ENCODE measurements around the gene PACSIN2. TPM values are rescaled to one million over a fixed set of nuclear protein-coding genes. Genes with fewer than 3 reads are reported as not detected.
A peak's percentile ranks its signal among the peaks of the same experiment; 100 is the strongest.

Gene PACSIN2
- total and polyA plus RNA-seq, 10 of the 15 experiments (the other 5 are each of a cell fraction or from before 2014, with no cell fraction given) = 0.93 to 78.7 (median 46.8) TPM

DNA sequence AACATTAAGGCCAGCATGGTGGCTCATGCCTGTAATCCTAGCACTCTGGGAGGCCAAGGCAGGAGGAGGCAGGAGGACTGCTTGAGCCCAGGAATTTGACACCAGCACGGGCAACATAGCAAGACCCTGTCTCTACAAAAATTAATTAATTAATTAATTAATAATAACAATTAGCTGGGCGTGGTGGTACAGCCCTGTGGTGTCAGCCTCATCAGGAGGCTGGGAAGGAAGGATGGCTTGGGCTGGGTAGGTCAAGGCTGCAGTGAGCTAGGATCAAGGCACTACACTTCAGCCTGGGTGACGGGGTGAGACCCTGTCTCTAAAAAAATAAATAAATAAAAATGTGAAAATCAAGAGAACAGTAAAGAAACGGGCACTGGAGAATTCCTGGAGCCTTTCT lies 159.2 kb downstream of the PACSIN2 start:
- Histone ChIP-seq H3K4me2 (ENCODE audit: control insufficient read depth, insufficient read depth) (peak overlapping the region; percentile 96), H3K4me3 (peak overlapping the region; percentile 87), H3K27ac (ENCODE audit: control insufficient read depth, insufficient read depth) (peak overlapping the region; percentile 94), H3K4me1 (ENCODE audit: control insufficient read depth, insufficient read depth, low read length) (peaks cover 5% of the 10 kb centered on the region), H3K9me3 (replicated peaks; ENCODE audit: control insufficient read depth, insufficient read depth, low read length) (no peaks in the 10 kb centered on the region; the same call in 2 of the 3 replicates), H3K79me2 (ENCODE audit: control insufficient read depth, insufficient read depth, low read length) (peaks cover 38% of the 10 kb centered on the region), H3K27me3 (replicated peaks in 1 of 2; ENCODE audit: control insufficient read depth in 2 of 2, insufficient read depth in 2 of 2, low read length in 1 of 2) (no peaks in the 10 kb centered on the region), H3K36me3 (ENCODE audit: control insufficient read depth in 2 of 2, insufficient read depth in 2 of 2, low read length in 1 of 2) (no peaks in the 10 kb centered on the region; a peak in 1 of 4 replicates), H3K9ac (ENCODE audit: control insufficient read depth, insufficient read depth, low read length) (peak overlapping the region; percentile 88), H4K20me1 (ENCODE audit: control insufficient read depth, insufficient read depth) (no peaks in the 10 kb centered on the region; the same call in 1 of the 2 replicates), H2AFZ (ENCODE audit: control insufficient read depth, low read depth, low read length) (no peak overlapping the region)
- ChIA-PET RAD21 (ENCODE audit: unreplicated experiment) (interaction anchor here (0.5 to 1.9 kb wide), 8 partner anchors 12 to 237 kb away, joined by 3 to 16 read pairs (median 4); partner anchors contain the start of gene PACSIN2), POLR2A (interaction anchor here (0.9 to 2.6 kb wide), 5 partner anchors 11 to 43 kb away, joined by 3 to 10 read pairs (median 5); no protein-coding TSS in a partner anchor), CTCF (interaction anchor here (1.0 to 1.9 kb wide), 5 partner anchors 8 to 178 kb away, joined by 3 to 8 read pairs (median 4); no protein-coding TSS in a partner anchor), SMC1A (ENCODE audit: uncharacterized antibody, unreplicated experiment) (interaction anchor here (0.6 to 1.7 kb wide), 8 partner anchors 12 to 232 kb away, joined by 3 to 4 read pairs (median 4); no protein-coding TSS in a partner anchor)
- DNase-seq (ENCODE audit: low read depth, low spot score) = no peak
- BruUV-seq (replicated peaks) = no TSS peak
- ATAC-seq = no peak
- no peak for FAIRE-seq
- WGBS (ENCODE audit: insufficient coverage, insufficient replicate concordance, low lambda C conversion rate, missing lambda C conversion rate) = 36% methylated on average over 4 of the region's 4 CpGs
- intact Hi-C loops (cut with micrococcal nuclease; ENCODE audit: unreplicated experiment) = no loop called here
- TF ChIP-seq SMAD5 (IDR thresholded peaks at IDR 0.05; ENCODE audit: low read depth) (no peak), YY1 (IDR thresholded peaks at IDR 0.05; ENCODE audit: low read depth, low read length) (no peak)
- TF ChIP-seq, protein P1, sequence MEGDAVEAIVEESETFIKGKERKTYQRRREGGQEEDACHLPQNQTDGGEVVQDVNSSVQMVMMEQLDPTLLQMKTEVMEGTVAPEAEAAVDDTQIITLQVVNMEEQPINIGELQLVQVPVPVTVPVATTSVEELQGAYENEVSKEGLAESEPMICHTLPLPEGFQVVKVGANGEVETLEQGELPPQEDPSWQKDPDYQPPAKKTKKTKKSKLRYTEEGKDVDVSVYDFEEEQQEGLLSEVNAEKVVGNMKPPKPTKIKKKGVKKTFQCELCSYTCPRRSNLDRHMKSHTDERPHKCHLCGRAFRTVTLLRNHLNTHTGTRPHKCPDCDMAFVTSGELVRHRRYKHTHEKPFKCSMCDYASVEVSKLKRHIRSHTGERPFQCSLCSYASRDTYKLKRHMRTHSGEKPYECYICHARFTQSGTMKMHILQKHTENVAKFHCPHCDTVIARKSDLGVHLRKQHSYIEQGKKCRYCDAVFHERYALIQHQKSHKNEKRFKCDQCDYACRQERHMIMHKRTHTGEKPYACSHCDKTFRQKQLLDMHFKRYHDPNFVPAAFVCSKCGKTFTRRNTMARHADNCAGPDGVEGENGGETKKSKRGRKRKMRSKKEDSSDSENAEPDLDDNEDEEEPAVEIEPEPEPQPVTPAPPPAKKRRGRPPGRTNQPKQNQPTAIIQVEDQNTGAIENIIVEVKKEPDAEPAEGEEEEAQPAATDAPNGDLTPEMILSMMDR (IDR thresholded peaks at IDR 0.05 in 2 of 3, conservative IDR thresholded peaks at IDR 0.05 in 1 of 3; ENCODE audit: control insufficient read depth in 2 of 3, extremely low read depth in 1 of 3, insufficient read depth in 1 of 3, low read depth in 3 of 3, low read length in 3 of 3) = no peak
- in situ Hi-C loops (cut with MboI) = no loop called here

DNA sequence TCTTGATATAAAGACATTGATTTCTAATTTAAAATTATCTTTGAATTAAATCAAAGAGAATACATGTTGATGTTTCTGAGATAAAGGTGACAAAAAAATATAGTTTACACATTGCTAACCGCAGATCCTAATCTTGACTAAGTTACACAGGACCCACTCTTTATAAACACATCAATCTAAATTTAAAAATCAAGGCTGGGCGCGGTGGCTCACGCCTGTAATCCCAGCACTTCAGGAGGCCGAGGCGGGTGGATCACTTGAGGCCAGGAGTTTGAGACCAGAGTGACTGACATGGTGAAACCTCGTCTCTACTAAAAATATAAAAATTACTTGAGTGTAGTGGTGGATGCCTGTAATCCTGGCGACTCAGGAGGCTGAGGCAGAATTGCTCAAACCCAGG lies 159.7 kb downstream of the PACSIN2 start:
- RAD21 ChIA-PET (ENCODE audit: unreplicated experiment) = interaction anchor here (0.5 to 1.9 kb wide), 4 partner anchors 12 to 236 kb away, joined by 3 to 16 read pairs (median 4); no protein-coding TSS in a partner anchor
- in situ Hi-C loops (cut with MboI) = no loop called here
- intact Hi-C loops (cut with micrococcal nuclease; ENCODE audit: unreplicated experiment) = no loop called here
- no TSS peak for BruUV-seq (replicated peaks)
- ATAC-seq (no peak), DNase-seq (ENCODE audit: low read depth, low spot score) (no peak), FAIRE-seq (peak; percentile 41)
- Histone ChIP-seq H3K27me3 (replicated peaks in 1 of 2; ENCODE audit: control insufficient read depth in 2 of 2, insufficient read depth in 2 of 2, low read length in 1 of 2) (no peaks in the 10 kb centered on the region), H3K4me1 (ENCODE audit: control insufficient read depth, insufficient read depth, low read length) (no peaks in the 10 kb centered on the region), H3K9me3 (replicated peaks; ENCODE audit: control insufficient read depth, insufficient read depth, low read length) (no peaks in the 10 kb centered on the region; the same call in 2 of the 3 replicates), H3K27ac (ENCODE audit: control insufficient read depth, insufficient read depth) (no peak overlapping the region), H3K4me3 (0 out of 2 replicates have a peak overlapping the region, but pooled peaks have one; percentile 28), H3K4me2 (ENCODE audit: control insufficient read depth, insufficient read depth) (peak overlapping the region; percentile 96), H2AFZ (ENCODE audit: control insufficient read depth, low read depth, low read length) (no peak overlapping the region), H4K20me1 (ENCODE audit: control insufficient read depth, insufficient read depth) (no peaks in the 10 kb centered on the region; the same call in 1 of the 2 replicates), H3K36me3 (ENCODE audit: control insufficient read depth in 2 of 2, insufficient read depth in 2 of 2, low read length in 1 of 2) (no peaks in the 10 kb centered on the region; a peak in 1 of 4 replicates), H3K9ac (ENCODE audit: control insufficient read depth, insufficient read depth, low read length) (no peak overlapping the region; the same call in 1 of the 2 replicates), H3K79me2 (ENCODE audit: control insufficient read depth, insufficient read depth, low read length) (peaks cover 41% of the 10 kb centered on the region)
- POLR2A ChIA-PET = interaction anchor here (1.4 to 2.6 kb wide), 2 partner anchors 12 to 21 kb away, joined by 7 to 10 read pairs; no protein-coding TSS in a partner anchor
- TF ChIP-seq TCF7 (IDR thresholded peaks at IDR 0.05; ENCODE audit: borderline replicate concordance) = no peak
- TF ChIP-seq, protein P2, sequence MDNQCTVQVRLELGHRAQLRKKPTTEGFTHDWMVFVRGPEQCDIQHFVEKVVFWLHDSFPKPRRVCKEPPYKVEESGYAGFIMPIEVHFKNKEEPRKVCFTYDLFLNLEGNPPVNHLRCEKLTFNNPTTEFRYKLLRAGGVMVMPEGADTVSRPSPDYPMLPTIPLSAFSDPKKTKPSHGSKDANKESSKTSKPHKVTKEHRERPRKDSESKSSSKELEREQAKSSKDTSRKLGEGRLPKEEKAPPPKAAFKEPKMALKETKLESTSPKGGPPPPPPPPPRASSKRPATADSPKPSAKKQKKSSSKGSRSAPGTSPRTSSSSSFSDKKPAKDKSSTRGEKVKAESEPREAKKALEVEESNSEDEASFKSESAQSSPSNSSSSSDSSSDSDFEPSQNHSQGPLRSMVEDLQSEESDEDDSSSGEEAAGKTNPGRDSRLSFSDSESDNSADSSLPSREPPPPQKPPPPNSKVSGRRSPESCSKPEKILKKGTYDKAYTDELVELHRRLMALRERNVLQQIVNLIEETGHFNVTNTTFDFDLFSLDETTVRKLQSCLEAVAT (IDR thresholded peaks at IDR 0.05) = 0 out of 2 replicates have a peak, but pooled peaks have one; percentile 45
- SMC1A ChIA-PET (ENCODE audit: uncharacterized antibody, unreplicated experiment) = interaction anchor here (1.0 to 1.7 kb wide), 4 partner anchors 13 to 204 kb away, joined by 3 to 4 read pairs (median 4); no protein-coding TSS in a partner anchor
- WGBS (ENCODE audit: insufficient coverage, insufficient replicate concordance, low lambda C conversion rate, missing lambda C conversion rate) = 88% methylated on average over 8 of the region's 8 CpGs
- CTCF ChIA-PET = no interaction called here

Data from GM12878 (cell line).